Lower lobe of right lung (tissue), 2 donors: Measurements from ENCODE around the gene CHKB. TPM values are rescaled to one million over a fixed set of nuclear protein-coding genes. Genes with fewer than 3 reads are reported as not detected.
A peak's percentile ranks its signal among the peaks of the same experiment; 100 is the strongest.

ENCODE experiments used
- ATAC-seq, 2 donors: fragments of 200-7000 bp; cut with Tn5 transposase; one replicate each; pipeline ENCODE4 v1.9.1; 2020 to 2022; ENCODE audit warnings: mild to moderate bottlenecking in 2 of 2, moderate library complexity in 2 of 2
- DNase-seq: peaks from one replicate; pipeline ENCODE4 v3.0.0-alpha.2; 2020
- H3K27ac ChIP-seq: fragments of 200-600 bp; one replicate; pipeline ENCODE4 v1.8.0; 2022
- H3K27me3 ChIP-seq: fragments of 200-600 bp; one replicate; pipeline ENCODE4 v1.8.0; 2022; ENCODE audit warnings: low read depth
- H3K36me3 ChIP-seq: fragments of 200-600 bp; one replicate; pipeline ENCODE4 v1.8.0; 2022; ENCODE audit warnings: mild to moderate bottlenecking
- H3K4me1 ChIP-seq: fragments of 200-600 bp; one replicate; pipeline ENCODE4 v1.8.0; 2022
- H3K4me3 ChIP-seq: fragments of 200-600 bp; one replicate; pipeline ENCODE4 v1.8.0; 2022; ENCODE audit warnings: mild to moderate bottlenecking
- H3K9me3 ChIP-seq: fragments of 200-600 bp; one replicate; pipeline ENCODE4 v1.8.0; 2022
- CTCF ChIP-seq: fragments of 200-600 bp; IDR thresholded peaks from one replicate; pipeline ENCODE4 v1.8.0; 2022; ENCODE audit warnings: antibody characterized with exemption, mild to moderate bottlenecking
- intact Hi-C: fragments of 100-400 bp; cut with DNase I; formaldehyde crosslinking; loops from one replicate; pipeline ENCODE4 v1.11.0; 2022
- total RNA-seq: library from RNA; stranded (reverse); fragmentation: NEBNext Ultra II Directional; extraction: Animal tissue kit (Norgen Biotek cat#: 25700); gene quantifications from one replicate; pipeline ENCODE4 v1.2.1, GENCODE V29; 2021
- donor health status: DM: no; HTN: yes; CAD: no; lungs with severe emphysema.

Gene CHKB
- total RNA-seq, 1 donor from 2014 or later: 76.7 TPM

DNA sequence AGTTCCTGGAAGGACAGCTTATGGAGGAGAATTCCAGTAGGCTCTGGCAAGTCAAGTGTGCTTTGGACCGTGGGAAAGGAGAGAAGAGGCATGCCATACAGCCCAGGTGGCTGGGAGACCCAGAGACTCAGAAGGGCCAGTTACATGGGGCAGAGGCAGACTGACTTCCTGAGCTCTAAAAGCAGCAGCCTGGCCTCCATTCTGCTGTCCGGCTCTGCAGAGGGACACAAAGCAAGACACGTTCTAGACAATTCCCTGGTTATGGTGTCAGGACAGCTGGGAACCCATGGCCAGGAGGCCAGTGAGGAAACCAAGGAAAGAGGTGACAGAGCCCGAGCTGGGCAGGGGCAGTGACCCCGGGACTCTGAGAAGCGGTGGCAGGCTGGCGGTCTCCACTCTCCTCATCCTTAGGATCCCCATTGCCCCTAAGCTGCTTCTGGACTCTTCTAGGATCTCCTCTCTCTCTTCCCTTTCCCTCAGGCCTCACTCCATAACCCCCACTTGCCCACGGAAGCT is 7.2 kb downstream of the CHKB start:
- Histone ChIP-seq H3K36me3 (peaks cover 9% of the 10 kb centered on the region), H3K4me1 (no peaks in the 10 kb centered on the region), H3K4me3 (no peak overlapping the region), H3K27me3 (no peaks in the 10 kb centered on the region), H3K27ac (no peak overlapping the region), H3K9me3 (no peaks in the 10 kb centered on the region)
- DNase-seq (no peak), ATAC-seq (no peak)
- intact Hi-C loops: no loop called here
- TF ChIP-seq CTCF: no peak

DNA sequence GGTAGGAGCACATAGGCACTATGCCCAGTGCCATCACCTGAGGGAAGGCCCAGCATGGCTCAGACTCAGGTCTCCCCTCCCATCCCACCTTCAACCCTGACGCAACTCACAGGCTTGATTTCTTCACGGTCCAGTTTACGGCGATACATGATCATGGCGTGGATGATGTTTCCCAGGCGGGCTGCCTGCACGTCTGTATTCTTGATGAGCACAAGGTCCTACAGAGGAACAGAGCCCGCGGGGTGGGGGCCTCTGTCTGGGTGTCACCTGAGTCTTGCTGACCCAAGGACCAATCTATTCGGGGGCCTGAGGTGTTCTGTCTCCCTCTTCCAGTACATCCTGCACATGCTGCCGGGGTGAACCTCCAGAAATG is 8.3 kb downstream of the CHKB start:
- H3K4me1 ChIP-seq: no peaks in the 10 kb centered on the region
- TF ChIP-seq CTCF: no peak
- intact Hi-C loops: no loop called here
- ATAC-seq (no peak), DNase-seq (peak; percentile 35)
- no peak overlapping the region for H3K27ac ChIP-seq
- no peak overlapping the region for H3K4me3 ChIP-seq
- no peaks in the 10 kb centered on the region for H3K9me3 ChIP-seq
- no peaks in the 10 kb centered on the region for H3K27me3 ChIP-seq
- H3K36me3 ChIP-seq: peaks cover 5% of the 10 kb centered on the region

DNA sequence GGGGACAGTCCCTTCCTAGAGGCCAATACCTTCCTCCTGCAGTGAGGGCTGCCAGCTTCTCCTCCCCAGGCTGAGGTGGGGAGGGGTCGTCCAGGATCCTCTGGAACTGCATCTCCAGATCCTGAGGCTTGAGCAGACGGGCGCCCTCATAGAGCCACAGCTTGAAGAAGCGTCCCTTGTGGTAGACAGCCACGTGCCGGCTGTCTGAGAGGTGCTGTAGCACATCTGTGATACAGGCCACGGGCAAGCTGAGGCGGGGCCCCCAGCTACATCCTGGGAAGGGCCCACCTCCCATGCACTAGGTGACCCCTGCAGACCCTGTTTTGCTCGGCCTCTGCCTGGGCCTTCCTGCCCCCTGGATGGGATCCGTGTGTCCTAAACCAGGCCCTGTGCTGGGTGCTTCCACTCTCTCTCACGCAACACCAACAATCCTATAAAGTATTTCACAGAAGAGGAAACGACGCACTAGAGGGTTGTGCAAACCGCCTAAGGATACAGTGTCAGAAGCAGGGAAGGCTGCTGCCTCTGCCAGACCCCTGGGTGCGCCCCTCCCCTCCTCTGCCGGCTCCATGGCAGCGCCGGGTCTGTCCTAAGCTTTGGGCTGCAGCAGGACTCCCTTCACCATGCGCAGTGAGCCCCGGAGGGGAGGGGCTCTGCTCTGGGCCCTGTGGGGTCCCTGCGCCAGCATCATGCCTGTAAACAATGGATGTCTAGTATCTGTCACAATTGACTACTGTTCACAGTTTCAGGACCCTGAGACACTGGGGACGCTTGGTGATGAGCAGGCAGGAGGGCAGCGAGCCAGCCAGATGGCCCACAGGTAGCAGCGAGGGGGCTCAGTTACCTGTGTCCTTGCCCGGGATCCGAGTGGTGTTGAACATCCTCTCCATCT is 8.9 kb downstream of the CHKB start:
- no peaks in the 10 kb centered on the region for H3K9me3 ChIP-seq
- H3K4me3 ChIP-seq: no peak overlapping the region
- no peaks in the 10 kb centered on the region for H3K4me1 ChIP-seq
- DNase-seq: peak; percentile 32
- H3K27me3 ChIP-seq: no peaks in the 10 kb centered on the region
- H3K36me3 ChIP-seq: peaks cover 5% of the 10 kb centered on the region
- no peak for TF ChIP-seq CTCF
- ATAC-seq: no peak
- intact Hi-C loops: no loop called here
- H3K27ac ChIP-seq: no peak overlapping the region

DNA sequence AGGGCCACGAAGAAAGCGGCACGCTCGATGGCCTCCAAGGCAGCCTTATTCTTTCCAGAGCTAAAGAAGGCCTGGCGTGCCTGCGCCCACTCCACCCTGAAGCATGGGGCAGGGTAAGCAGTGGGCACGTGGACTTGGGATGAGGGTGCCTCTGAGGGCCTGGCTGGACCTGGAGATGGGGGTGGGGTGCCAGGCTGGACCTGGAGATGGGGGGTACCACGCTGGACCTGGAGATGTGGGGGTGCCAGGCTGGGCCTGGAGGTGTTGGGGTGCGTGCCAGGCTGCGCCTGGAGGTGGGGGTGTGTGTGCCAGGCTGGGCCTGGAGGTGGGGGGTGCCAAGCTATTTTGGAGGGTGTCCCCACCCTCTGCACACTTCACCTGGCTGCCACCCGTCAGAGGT is 9.7 kb downstream of the CHKB start:
- Histone ChIP-seq H3K4me1 (no peaks in the 10 kb centered on the region), H3K36me3 (peaks cover 5% of the 10 kb centered on the region), H3K9me3 (no peaks in the 10 kb centered on the region), H3K27ac (no peak overlapping the region), H3K27me3 (no peaks in the 10 kb centered on the region), H3K4me3 (no peak overlapping the region)
- DNase-seq (peak; percentile 21), ATAC-seq (no peak)
- TF ChIP-seq CTCF: no peak
- intact Hi-C loops: no loop called here

DNA sequence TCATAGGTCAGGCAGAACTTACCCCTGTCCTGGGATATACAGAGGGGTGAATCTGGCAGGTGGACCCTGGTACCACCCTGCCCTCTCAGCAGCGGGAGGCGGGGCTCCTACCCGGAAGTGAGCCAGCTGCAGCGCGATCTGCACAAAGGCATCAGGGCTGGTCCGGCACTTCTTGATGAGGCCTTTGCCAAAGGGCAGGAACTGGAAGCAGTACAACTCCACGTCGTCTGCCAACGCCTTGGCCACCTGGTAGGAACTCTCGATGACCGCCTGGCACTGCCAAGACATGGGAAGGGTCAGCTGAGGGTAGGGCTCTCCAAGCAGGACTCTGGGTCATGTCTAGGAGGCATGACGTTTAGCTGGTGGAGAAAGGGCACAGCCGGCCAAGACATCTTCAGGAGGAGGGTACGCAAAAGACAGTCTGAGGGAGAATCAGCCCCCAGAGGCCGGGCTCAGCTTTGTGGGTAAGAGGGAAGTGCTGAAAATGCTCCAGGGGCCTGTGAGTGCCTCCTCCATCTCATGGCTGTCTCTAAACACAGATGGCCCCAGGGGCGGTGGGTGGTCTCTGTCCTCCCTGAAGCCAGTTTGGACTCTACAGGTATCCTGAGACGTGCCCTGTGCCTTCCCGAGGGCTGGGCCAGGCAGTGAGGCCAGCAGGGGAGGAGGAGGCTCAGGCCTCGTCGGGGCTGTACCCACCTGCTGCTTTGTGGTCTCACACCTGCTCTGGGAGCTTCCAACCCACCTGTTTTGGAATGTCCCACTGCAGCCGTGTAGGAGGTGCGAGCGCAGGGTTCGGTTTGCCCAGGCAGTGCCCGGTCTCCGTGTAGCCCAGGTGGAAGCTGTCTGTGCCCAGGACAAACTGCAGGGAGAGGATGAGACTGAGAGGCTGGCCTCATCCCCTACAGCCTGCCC is 11.1 kb downstream of the CHKB start:
- Histone ChIP-seq H3K27ac (no peak overlapping the region), H3K27me3 (no peaks in the 10 kb centered on the region), H3K9me3 (no peaks in the 10 kb centered on the region), H3K36me3 (peaks cover 5% of the 10 kb centered on the region), H3K4me1 (no peaks in the 10 kb centered on the region), H3K4me3 (no peak overlapping the region)
- no peak for ATAC-seq
- intact Hi-C loops: no loop called here
- peak; percentile 39 for DNase-seq
- no peak for TF ChIP-seq CTCF
